Occipital lobe (tissue), 2 donors: ENCODE results near the gene OR2A42. TPM values are rescaled to one million over a fixed set of nuclear protein-coding genes. Genes with fewer than 3 reads are reported as not detected.
"Not testable (repeated sequence)": the region's sequence is repeated elsewhere in the genome, so short reads cannot be mapped to it uniquely, and the experiment has no call there.

Source experiments
- DNase-seq: peaks from one replicate; lab custom pipeline; 2025; lab: John Stamatoyannopoulos, UW
- total RNA-seq: library from RNA; depleted of rRNA; stranded (reverse); fragments of >200 nt; gene quantifications from one replicate; pipeline ENCODE4 v1.2.3, GENCODE V29; 2014

OR2A42 gene, protein sequence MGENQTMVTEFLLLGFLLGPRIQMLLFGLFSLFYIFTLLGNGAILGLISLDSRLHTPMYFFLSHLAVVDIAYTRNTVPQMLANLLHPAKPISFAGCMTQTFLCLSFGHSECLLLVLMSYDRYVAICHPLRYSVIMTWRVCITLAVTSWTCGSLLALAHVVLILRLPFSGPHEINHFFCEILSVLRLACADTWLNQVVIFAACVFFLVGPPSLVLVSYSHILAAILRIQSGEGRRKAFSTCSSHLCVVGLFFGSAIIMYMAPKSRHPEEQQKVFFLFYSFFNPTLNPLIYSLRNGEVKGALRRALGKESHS
- not detected for total RNA-seq

DNA sequence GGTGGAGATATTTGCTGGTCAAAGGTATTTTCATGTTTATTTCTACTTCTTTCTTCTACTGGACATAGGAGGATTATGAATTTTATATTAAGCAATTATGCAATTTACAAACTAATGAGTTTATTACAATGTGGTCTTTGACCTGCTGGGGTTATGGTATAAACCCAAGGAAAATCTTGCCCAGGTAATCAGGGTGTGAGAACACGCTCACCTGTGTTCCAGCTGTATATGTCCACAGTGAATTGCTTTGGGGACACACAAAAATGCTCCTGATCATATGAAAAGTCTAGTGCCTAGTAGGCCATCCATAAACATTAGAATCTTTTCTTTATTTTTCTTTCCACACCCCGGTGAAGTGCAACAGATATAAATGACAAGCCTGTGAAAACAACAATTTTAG lies at the start of gene OR2A42:
Gene OR2A42, minus strand, starts transcription at position 241 of the 400 bp plus-strand sequence. CDS start 6,762 bp downstream, outside the sequence.
- DNase-seq = not testable (repeated sequence)

GRCh38 chr7:144287171-144287784 lies 47.9 kb upstream of the OR2A42 start:
- not testable (repeated sequence) for DNase-seq

DNA sequence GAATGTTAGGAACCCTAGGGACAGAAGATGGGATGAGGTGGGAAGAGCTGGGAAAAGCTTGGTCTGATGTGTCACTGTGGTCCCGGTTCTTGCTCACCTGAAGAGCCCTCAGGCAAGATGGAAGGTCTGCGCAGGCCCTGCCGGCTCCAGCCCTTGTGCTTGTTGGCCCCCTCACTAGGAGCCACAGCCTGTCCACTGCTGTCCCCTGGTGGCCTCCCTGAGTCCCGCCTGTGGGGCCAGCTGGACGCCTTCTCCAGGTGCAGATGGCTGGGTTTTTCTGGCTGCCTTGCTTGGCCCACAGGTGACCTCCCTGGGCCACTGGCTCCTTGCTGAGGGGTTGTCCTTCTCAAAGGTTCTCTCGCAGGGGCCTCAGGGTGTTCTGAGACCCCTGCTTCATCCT lies 44.3 kb upstream of the OR2A42 start:
- DNase-seq = not testable (repeated sequence)

- DNase-seq = not testable (repeated sequence)
These were observed 43.1 kb upstream of the OR2A42 start for GRCh38 chr7:144282490-144282889.

GRCh38 chr7:144281981-144282380 lies 42.6 kb upstream of the OR2A42 start:
- DNase-seq = not testable (repeated sequence)

- not testable (repeated sequence) for DNase-seq
These were observed 40.6 kb upstream of the OR2A42 start for GRCh38 chr7:144280010-144280409.

DNA sequence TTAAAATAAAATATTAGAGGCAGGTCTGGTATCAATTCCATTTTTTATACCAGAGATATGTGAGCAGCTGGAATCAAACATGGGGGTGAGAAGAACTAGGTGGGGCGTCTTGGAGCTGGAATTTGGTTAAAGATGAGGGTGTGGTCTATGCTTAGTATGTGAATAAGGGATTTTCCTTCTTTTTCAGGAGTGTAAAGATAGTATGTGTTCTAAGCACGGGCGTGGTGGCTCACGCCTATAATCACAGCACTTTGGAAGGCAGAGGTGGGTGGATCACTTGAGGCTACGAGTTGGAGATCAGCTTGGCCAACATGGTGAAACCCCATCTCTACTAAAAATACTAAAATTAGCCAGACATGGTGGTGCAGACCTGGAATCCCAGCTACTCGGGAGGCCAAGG lies 35.9 kb upstream of the OR2A42 start:
- not testable (repeated sequence) for DNase-seq

- DNase-seq = not testable (repeated sequence)
These were observed 29.8 kb upstream of the OR2A42 start, which contains the start of gene CTAGE8 for GRCh38 chr7:144269188-144269587. CTAGE8 (minus strand) TSS chr7:144269288; CDS start chr7:144269250, 38 bp downstream.

DNA sequence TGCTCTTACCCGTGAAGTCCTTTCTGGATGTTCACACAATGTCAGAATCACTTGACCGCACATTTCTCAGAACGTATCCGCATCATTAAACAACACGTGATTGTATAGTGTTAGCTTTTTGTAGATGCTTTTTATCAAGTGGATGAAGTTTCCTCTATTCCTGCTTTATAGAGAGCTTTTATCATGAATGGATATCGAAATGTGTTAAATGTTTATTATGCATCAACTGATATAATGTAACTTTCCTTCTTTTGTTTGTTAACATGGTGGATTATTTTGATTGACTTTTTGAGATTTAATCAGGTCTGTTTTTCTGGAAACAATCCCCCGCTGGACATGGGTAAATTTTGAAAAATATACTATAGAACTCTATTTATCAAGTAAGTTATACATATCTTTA lies 25.3 kb upstream of the OR2A42 start, which contains the start of gene OR2A7:
Gene OR2A7, minus strand, starts transcription at position 101 of the 400 bp plus-strand sequence. CDS start 5,164 bp downstream, outside the sequence.
- not testable (repeated sequence) for DNase-seq

GRCh38 chr7:144262128-144262527 lies 22.7 kb upstream of the OR2A42 start:
- not testable (repeated sequence) for DNase-seq

DNA sequence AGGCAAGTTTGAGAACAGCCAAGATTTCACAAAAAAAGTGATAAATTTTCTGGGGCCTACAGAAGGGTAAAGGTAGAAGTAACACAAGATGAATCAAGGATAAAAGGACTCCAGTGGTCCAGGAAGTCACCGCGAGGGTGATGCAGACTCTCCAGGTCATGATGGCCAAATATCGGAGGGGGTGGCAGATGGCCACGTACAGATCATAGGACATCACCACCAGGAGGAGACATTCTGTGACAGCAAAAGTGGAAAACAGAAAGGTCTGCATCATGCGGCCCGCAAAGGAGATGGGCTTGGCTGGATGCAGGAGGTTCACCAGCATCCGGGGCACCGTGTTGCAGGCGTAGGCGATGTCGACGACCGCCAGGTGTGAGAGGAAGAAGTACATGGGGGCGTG lies 19.7 kb upstream of the OR2A42 start:
- DNase-seq = not testable (repeated sequence)

- no peak for DNase-seq
These were observed 16.7 kb upstream of the OR2A42 start for GRCh38 chr7:144256112-144256511.

DNA sequence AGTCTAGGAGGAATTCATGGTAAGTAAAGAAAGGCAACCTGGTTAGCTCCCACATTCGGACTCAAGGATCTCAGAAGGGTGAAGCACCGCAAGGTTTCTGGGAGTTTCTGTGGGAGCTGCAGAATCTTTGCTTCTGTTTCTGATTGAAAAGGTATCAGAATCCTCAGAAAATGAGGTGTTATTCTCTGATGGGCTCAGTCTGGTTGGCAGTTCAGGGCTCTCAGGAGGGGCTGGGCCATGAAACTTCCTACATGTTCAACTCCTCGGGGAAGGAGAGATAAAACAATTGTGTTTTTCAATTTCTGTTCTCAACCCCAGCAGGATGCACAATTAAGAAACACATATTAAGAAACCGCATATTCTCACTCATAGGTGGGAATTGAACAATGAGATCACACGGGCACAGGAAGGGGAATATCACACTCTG lies 16.1 kb upstream of the OR2A42 start:
- no peak for DNase-seq

DNA sequence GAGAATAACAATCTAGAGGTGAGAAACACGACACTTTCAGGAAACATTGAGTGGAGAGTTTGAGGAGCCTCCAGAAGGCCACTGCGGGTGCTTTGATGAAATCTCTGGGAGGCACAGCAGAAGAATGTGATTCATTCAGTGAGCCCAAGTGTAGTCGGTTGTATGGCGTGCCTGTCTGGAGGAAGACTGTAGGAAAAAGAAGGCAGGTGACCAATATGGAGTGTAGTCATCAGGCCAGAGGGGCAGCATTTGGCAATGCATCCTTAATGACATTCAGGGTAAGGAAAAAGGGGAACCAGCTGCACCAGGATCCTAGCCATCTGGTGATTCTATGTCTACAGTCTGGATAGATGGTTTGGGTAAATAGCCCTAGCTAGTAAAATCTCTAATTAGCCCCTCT lies 12.9 kb upstream of the OR2A42 start:
- DNase-seq = not testable (repeated sequence)

- not testable (repeated sequence) for DNase-seq
These were observed 8.4 kb upstream of the OR2A42 start for GRCh38 chr7:144247674-144248330.

GRCh38 chr7:144246967-144247366 lies 7.6 kb upstream of the OR2A42 start:
- DNase-seq = not testable (repeated sequence)

DNA sequence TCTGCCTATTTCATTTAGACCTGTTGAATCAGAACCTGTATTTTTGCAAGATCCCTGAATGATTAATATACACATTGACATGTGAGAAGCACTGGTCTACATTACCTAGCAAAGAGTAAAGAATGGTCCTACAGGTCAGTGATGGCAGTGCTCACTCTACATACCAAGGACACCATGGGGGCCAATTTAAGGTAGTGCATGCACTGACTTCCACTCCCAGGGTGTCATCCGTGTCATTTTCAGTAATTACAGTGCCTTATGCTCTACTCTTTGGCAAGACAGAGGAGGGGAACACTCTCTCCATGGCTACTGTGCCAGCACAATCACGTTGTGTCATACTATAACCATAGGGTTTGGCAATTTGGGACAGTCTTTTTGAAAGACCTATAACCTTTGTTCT lies 6.0 kb upstream of the OR2A42 start:
- not testable (repeated sequence) for DNase-seq

- DNase-seq = not testable (repeated sequence)
These were observed 799 bp downstream of the OR2A42 start for GRCh38 chr7:144238530-144239082.

GRCh38 chr7:144233039-144233438 lies 6.4 kb downstream of the OR2A42 start:
- DNase-seq = not testable (repeated sequence)

DNA sequence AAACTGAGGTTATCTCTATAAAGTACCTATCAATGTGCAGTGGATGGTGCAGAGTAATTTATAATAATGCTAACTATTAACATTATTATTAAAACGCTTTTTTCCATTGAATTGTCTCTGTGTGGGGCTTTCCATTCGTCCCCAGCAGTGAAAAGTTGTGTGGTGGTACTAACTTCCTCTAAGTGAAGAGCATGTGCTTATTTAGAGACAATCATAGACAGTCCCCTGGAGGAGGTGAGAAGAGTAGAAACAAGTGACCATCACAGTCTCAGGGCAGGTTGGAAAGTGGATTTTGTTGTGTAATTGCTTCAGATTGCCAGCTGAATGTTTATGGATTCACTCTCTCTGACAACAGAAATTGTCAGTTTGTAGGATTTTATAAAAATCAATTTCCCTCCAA lies 8.4 kb downstream of the OR2A42 start:
- DNase-seq = not testable (repeated sequence)

- DNase-seq = not testable (repeated sequence)
These were observed 10.6 kb downstream of the OR2A42 start for GRCh38 chr7:144228810-144229209.

- DNase-seq = not testable (repeated sequence)
These were observed 12.5 kb downstream of the OR2A42 start for GRCh38 chr7:144226866-144227265.
